Measurements from ENCODE around the gene CNOT1. TPM values are rescaled to one million over a fixed set of nuclear protein-coding genes. Genes with fewer than 3 reads are reported as not detected.

CNOT1 gene
- total RNA-seq, 1 donor = 133 TPM

GRCh38 chr16:58515125-58515870 lies 114.3 kb downstream of the CNOT1 start, which contains the start of gene SETD6:
Gene SETD6, plus strand, starts transcription at chr16:58515517. Its CDS starts 21 bp downstream, at chr16:58515538.
- peak within 1 kb of the TSS; percentile 66 for H3K4me3 ChIP-seq (ENCODE audit: low read depth, low read length)
- DNase-seq (ENCODE audit: low read depth) = peak; percentile 90
- peak; percentile 22 for TF ChIP-seq CTCF (IDR thresholded peaks at IDR 0.05; ENCODE audit: insufficient read depth, low read depth, low read length)

- DNase-seq (ENCODE audit: low read depth) = peak; percentile 33
- no peak for TF ChIP-seq CTCF (IDR thresholded peaks at IDR 0.05; ENCODE audit: insufficient read depth, low read depth, low read length)
- no peak overlapping the region for H3K4me3 ChIP-seq (ENCODE audit: low read depth, low read length)
Measured at GRCh38 chr16:58513874-58514273, 115.8 kb downstream of the CNOT1 start.

- peak; percentile 63 for DNase-seq (ENCODE audit: low read depth)
- no peak overlapping the region for H3K4me3 ChIP-seq (ENCODE audit: low read depth, low read length)
- TF ChIP-seq CTCF (IDR thresholded peaks at IDR 0.05; ENCODE audit: insufficient read depth, low read depth, low read length) = peak; percentile 81
Measured at GRCh38 chr16:58511933-58512815, 117.5 kb downstream of the CNOT1 start.

- no peak overlapping the region for H3K4me3 ChIP-seq (ENCODE audit: low read depth, low read length)
- no peak for TF ChIP-seq CTCF (IDR thresholded peaks at IDR 0.05; ENCODE audit: insufficient read depth, low read depth, low read length)
- no peak for DNase-seq (ENCODE audit: low read depth)
Measured at GRCh38 chr16:58510776-58511628, 118.6 kb downstream of the CNOT1 start.

- no peak for DNase-seq (ENCODE audit: low read depth)
- H3K4me3 ChIP-seq (ENCODE audit: low read depth, low read length) = no peak overlapping the region
- TF ChIP-seq CTCF (IDR thresholded peaks at IDR 0.05; ENCODE audit: insufficient read depth, low read depth, low read length) = no peak
Measured at GRCh38 chr16:58510097-58510775, 119.4 kb downstream of the CNOT1 start.
